OCI-LY3 (cell line): ENCODE data around the gene DTD1.

Experiments
- CTCF ChIP-seq: fragments of 200-600, 300-600 bp; sonication (generic); IDR thresholded peaks from 2 replicates; pipeline ENCODE4 v1.5.1; 2014; ENCODE audit warnings: antibody characterized with exemption, low read length, low read depth
- EZH2phosphoT487 ChIP-seq: fragments of 200-600 bp; shearing (Covaris generic); IDR thresholded peaks from 2 replicates; pipeline ENCODE4 v1.6.1; 2018; ENCODE audit warnings: antibody characterized with exemption, mixed run types, low read depth

GRCh38 chr20:18611492-18611891 lies 23.6 kb downstream of the DTD1 start:
- TF ChIP-seq CTCF, result no peak
- TF ChIP-seq EZH2phosphoT487, result no peak
